ENCODE results near the gene KLHL8.
"Not testable (repeated sequence)": the region's sequence is repeated elsewhere in the genome, so short reads cannot be mapped to it uniquely, and the experiment has no call there.

The KLHL8 gene

DNA sequence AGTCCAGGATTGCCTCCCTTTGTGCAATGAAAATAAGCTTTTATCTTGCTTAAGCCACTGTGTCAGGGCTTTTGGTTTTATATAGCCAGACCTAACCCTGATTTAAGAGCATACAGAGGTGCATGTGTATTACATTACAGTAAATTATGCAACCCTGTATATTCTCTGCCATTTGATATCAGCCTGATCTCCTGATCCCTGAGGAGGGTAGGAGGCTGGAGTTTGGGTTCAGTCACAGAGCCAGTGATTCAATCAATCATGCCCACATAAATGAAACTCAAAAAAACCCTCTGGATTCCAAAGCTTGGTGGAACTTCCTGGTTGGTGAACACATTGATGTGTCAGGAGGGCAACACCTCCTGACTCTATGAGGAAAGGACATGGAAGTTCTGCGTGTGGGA is 7.3 kb upstream of the KLHL8 start:
- DNase-seq: no peak

DNA sequence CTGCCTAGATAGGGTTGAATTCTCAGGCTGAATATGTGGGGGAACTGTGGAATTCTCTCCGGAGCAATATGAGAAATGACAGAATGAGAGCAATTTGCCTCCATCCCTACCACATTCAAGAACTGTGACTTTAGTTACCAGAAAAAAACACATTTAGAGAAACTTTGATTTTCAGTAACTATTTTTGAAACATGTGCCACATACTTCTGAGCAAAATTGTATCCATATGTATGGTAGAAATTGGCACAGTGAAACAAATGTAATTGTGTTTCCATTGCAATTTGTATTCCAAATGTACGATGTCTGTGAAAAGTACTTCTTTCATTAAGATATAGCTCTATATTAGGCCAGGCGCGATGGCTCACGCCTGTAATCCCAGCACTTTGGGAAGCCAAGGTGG is 5.5 kb upstream of the KLHL8 start:
- no peak for DNase-seq

DNA sequence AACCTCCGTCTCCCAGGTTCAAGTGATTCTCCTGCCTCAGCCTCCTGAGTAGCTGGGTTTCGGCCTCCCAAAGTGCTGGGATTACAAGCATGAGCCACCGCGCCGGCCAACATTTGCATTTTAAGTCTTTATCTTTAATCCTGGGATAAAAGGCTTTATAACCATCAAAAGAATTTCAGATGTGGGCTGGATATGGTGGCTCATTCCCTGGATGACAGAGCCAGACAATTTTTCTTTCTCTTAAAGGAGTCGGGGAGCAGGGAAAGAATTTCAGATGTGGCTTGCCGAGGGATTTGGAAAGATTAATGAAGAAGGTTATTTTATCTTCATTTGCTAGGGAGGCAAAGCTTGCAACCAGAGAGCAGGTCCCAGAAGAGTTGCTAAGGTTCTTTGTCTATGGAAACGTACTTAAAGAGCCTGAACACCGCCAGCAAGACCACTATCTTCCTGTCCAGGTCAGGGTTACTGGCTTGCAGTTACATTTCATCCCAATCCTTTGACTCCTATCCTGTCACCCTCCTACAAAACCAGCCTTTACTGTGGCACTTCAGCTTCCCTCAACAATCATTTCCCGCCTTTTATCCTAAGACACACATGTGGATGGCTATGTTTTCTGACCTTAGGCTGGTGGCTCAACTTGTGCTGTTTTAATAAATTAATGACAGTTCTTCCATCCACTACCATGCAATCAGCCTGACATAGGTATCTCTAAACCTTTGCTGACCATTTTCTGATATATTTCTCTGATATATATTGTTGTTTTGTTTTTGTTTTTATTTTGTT is 3.9 kb upstream of the KLHL8 start:
- DNase-seq: no peak

DNA sequence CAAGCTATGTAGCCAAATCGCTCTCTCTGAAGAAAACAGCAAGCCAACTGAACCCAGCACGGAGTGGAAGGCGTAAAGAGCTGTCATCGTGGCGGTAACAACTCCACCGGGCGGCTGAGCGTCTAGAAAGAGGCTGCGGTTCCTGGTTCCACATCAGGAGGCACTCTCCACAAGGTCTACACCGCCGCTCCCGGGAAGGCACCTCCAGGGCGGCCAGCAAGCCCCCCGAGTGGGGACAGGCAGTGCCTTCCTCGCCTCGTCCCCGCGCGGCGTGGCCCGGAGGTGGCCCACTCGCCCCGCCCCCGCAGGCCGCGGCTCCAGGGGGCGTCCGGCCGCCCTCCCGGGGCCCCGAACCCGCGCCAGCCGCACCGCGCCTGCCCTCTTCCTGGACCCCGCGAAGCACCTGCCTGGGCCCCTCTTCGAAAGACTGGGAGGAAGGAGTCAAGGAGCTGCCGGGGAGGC is 755 bp downstream of the KLHL8 start:
- DNase-seq: peak; percentile 46

DNA sequence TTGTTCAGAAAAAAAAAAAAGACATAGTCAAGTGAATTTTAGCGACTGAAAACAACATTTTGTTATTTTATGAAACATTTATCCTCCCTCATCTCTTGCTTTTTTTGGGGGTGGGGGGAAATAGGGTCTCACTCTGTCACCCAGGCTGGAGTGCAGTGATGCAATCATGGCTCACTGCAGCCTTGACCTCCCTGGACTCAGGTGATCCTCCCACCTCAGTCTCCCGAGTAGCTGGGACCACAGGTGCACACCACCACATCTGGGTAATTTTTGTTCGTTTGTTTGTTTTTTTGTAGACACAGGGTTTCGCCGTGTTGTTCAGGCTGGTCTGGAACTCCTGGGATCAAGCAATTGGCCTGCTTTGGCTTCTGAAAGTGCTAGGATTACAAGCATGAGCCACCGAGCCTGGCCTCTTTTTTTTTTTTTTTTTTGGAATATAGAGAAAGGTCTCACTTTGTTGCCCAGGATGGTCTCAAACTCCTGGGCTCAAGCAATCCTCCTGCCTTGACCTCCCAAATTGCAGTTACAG is 3.1 kb downstream of the KLHL8 start:
- not testable (repeated sequence) for DNase-seq

DNA sequence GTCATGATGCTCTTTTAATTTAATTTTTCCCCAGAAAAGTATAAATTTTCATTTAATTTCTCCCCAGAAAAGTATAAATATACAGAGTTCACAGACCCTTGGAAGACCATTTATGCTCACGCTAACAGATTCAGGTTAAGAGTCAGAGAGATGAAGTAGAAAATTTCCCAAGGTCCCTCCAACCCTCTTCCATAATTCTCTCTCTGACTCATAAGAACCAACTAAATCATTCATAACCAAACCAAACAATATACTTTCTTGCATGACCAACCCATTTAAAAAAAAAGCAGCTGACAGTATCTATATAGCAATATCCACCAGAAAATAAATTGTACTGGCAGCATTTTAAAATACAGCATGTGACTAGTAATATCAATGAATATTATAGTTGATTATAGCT is 3.9 kb downstream of the KLHL8 start:
- DNase-seq: no peak

DNA sequence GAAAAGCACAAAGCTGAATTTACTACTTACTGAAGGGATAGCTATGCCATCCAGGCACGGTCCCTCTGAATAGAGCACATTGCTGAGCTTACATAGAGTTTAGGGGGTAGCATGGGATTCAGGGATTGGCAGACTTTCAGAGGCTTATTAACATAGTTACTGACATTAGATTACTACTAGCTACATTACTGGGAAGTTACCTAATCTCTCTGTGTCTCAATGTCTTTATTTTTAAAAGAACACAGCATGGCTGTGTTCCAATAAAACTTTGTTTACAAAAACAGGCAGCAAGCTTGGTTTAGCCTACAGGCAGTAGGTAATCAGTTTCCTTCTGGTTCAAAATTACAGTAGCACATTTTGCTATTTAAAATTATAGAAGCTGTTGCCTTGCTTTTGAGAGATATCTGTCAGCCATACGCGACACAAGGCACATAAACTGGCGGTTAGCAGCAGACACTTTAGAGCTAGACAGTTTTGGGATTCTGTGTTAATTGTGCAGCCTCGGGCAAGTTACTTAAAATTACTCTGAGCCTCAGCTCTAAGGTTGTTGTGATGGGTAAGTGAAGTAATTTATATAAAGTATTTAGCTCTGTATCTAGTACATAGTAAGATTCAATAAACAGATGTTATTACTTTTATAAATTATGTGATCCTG is 6.9 kb downstream of the KLHL8 start:
- DNase-seq: no peak

DNA sequence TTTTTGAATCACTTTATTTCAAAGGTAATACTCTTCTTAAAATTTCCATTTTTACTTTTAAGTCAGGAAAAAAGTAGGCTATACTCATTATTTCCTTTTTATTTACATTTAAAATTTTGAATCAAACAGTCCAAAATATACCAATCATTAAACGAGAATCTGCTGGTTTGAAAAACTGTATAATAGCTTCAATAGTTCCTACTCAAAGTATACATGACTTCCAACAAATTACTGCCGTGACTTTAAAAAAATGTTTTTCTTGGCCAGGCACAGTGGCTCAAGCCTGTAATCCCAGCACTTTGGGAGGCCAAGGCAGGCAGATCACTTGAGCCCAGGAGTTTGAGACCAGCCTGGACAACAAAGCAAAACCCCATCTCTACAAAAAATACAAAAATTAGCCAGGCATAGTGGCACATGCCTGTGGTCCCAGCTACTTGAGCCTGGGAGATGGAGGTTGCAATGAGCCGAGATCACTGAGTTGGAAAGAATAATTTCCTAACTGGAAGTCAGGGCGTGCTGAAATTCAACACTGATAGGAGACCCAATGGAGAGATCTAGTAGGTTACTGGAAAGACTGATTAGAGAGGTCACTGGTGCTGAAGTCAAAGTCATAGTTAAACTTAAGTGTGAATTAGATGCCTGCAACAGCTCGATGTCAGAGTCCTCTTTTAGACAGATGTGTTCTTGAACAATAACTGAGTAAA is 9.0 kb downstream of the KLHL8 start:
- no peak for DNase-seq

DNA sequence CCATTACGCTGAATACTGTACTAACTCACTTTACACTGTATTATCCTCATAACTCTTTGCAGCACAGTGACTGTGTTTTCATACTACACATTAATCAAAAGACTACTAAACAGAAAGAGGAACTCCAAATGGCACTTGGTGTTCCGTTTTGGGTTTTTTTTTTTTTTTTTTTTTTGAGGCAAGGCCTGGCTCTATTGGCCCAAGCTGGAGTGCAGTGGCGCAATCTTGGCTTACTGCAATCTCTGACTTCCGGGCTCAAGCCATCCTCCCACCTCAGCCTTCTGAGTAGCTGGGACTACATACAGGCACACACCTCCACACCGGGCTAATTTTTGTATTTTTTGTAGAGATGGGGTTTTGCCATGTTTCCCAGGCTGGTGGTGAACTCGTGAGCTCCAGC is 10.7 kb downstream of the KLHL8 start:
- DNase-seq: no peak

DNA sequence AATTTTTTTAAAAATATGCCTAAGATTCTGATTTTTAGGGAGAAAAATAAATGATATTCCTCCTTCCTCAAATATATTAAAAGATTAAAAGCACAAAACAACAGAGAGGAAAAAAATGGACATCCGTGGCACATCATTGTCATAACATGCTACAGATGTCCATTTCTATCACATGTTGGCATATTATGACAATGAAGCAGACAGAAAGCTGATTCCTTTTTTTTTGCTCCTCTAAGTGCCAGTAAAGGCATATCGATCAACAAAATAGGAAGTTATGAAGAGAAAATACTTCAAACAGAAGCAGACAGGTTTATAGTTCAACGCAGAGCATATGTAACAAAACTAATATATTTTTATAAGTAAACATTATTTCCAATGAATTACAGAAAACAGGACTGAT is 11.2 kb downstream of the KLHL8 start:
- no peak for DNase-seq

DNA sequence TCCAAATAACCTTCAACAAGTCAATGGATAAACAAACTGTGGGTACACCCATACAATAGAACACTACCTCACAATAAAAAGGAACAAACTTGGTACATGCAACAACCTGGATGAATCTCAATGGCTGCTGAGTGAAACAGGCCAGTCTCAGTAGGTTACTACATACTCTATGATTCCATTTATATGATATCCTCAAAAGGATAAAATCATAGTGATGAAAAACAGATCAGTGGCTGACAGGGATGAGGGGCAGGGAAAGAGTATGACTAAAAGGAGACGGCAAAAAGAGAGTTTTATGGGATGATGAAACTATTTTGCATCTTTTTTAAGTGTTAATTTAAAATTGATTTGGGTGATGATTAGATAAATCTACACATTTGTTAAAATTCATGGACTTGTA is 15.9 kb downstream of the KLHL8 start:
- no peak for DNase-seq

DNA sequence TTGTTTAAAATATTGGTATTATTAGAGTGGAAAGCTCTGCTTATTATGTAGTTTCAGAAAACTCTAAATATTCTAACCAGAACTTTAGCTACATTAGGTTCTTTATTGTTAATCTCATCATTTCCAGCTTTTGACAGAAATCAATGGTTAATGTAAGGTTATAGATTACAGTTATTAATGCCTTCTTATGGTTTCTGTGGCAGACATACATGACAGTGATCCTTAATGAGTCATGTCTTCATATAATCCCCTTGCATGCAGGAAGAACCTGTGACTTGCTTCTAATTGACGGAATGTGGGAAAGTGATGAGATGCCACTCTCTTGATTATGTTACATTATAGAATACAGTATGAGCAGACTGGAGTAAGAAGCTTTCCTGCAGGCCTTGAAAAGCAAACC is 23.5 kb downstream of the KLHL8 start:
- DNase-seq: no peak

DNA sequence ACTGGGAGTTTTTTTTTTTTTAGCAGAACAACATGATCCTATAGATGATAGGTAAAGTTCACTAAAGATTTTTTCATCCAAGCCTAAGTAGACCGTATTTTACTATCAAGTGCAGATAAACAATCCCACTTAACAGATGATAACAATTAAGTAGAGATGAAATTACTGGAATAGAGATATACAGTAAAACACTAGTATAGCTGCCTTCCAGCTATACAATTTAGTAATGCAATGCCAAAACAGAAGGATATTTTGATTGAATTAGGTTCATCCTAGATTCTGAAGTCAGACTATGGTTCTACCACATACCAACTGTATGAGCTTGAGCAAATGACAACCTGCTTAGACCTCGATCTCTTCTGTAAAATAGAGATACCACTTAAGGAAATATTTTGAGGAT is 24.3 kb downstream of the KLHL8 start:
- DNase-seq: no peak

DNA sequence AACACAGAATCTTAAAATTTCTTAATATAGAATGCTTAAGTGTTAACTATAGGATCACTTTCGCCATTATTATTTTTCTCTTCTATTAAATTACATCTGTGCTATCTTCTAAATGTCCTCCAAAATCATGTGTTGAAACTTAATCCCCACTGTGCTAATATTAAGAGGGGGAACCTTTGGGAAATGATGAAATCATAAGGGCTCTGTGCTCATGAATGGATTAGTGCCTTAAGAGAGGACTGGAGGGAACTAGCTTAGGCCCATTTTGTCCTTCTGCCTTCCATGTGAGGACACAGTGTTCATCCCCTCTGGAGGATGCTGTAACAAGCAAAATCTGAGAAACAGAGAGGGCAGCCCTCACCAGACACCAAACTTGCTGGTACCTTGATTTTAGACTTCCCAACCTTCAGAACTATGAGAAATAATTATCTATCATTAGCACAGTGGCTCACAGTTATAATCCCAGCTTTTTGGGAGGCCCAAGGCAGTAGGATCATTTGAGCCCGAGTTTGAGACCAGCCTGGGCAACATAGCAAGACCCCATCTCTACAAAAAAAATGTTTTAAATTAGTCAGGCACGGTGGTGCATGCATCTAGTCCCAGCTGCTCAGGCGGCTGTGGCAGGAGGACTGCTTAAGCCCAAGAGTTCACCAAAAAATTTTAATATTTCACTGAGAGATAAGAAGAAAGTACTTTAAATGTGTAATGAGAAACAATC is 26.3 kb downstream of the KLHL8 start:
- DNase-seq: no peak

DNA sequence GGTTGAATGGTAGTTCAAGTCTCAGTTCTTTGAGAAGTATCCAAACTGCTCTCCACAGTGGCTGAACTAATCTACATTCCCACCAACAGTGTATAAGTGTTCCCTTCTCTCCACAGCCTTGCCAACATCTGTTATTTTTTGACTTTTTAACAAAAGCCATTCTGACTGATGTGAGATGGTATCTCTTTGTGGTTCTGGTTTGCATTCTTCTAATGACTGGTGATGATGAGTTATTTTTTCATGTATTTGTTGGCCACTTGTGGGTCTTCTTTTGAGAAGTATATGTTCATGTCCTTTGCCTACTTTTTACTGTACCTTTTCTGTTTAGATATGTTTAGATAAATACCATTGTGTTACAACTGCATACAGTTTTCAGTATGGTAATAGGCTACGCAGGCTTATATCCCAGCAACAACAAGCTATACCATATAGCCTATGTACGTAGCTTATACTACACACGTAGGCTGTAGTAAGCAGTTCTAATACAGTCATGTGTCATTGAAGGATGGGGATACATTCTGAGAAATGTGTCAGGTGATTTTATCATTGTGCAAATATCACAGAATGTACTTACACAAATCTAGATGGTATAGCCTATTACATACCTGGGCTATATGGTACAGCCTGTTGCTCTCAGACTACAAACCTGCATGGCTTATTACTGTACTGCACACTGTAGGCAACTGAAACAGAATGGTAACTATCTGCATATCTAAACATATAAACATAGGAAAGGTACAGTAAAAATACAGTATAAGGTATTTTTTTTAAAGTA is 28.1 kb downstream of the KLHL8 start:
- DNase-seq: no peak

DNA sequence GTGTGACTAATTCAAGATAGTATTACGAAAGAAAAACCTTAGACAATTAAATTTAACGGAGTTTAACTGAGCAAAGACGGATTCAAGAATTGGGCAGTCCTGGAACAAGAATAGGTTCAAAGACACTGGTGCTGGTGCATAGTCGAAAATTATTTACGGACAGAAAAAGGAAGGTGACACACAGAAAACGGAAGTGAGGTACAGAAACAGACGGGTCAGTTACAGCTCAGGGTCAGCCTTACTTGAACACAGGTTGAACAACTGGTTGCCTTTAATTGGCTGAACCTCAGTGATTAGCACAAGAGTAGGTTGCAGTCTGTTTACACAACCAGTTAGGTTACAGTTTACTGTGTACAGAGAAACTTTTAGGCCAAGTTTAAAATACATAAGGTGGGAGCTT is 31.5 kb downstream of the KLHL8 start:
- no peak for DNase-seq

DNA sequence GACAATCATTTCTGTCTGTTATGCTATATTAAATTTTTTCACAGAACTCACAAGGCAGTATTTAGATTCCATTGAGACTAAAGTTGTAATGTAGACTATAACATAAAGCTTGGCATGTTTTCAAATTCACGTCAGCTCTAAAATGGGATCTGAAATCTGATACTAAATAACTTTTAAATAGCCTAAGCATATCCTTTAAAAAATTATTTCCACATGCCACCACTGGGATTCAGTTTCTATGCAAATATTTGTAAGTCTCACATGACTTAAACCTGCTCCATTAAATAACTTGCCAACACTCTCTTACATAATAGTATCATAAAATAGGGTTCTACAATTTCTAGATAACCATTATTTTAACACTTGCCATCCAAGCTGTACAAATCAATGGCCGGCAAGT is 32.4 kb downstream of the KLHL8 start:
- DNase-seq: no peak

DNA sequence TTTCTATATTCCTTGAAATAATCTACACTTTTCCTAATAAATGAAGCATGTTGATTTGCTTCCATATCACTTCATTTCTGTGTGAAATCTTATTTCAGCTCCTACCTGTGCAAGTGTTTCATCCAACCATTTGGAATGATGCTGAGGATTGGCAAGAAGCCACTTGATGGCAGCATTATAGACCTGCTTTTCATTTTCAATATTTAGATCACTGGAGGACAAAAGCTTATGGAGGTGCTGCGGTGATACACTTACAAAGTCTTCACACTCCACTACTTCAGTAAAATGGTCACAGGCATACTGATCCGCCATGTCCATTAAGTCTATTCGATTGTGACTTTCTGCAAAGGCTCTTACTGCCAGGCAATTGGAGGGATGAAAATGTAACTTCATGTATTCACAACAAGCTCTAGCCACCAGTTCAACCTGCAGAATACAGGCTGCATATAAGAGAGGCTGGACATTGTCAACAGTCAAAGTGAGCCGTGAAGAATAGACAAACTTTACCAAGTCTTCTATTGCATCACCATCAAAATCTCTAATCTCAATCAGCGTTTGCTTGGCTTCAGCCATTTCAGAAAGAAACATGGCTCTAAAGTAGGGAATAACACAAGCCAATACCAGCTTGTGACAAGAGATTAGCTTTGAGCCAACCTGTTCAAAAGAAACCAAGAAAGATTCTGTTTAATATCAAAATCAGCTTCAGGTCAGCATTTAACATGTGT is 35.1 kb downstream of the KLHL8 start:
- no peak for DNase-seq

DNA sequence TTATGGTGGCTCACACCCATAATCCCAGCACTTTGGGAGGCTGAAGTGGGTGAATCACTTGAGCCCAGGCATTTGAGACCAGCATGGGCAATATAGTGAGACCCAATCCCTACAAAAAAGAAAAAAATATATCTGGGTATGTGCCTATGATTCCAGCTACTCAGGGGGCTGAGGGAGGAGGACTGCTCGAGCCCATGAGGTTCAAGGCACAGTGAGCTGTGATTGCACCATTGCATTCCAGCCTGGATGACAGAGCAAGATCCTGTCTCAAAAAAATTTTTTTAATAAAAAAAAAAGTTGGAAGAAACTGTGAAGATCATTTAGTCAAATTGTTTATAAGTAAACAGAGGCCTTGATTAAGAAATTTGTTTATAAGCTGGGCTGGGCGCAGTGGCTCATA is 39.7 kb downstream of the KLHL8 start:
- no peak for DNase-seq

DNA sequence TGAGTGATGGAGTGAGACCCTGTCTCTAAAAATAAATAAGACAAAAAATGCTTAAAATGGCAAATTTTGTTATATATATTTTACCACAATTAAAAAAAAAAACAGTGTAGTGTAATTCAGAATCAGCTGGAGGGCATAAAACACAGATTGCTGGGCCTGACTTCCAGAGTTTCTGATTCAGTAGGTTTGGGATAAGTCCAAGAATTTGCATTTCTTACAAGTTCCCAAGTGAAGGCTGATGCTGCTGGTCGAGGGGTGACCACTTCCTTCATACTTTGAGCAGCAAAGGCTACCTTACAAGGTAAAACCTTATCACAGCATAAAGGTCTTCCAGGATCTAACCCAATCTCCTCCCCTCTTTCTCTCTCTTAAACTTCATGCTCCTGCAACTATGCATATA is 40.7 kb downstream of the KLHL8 start:
- DNase-seq: no peak

DNA sequence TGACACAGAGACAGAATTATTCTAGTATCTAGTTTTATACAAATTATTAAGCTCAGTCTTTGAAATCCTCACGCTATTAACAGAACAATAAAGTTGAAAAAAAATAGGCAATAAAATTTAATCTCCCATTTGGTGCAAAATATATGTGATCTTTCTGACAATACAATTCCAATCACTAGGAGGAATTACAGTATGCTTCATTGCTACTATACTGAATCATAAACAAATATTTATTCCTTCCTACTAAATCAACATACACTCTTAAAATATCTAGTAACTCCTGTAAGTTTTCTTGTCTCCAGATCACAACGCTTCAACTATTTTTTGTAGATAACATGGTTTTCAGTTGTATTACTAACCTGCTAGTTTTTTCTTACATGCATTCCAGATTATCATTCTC is 45.7 kb downstream of the KLHL8 start:
- no peak for DNase-seq

DNA sequence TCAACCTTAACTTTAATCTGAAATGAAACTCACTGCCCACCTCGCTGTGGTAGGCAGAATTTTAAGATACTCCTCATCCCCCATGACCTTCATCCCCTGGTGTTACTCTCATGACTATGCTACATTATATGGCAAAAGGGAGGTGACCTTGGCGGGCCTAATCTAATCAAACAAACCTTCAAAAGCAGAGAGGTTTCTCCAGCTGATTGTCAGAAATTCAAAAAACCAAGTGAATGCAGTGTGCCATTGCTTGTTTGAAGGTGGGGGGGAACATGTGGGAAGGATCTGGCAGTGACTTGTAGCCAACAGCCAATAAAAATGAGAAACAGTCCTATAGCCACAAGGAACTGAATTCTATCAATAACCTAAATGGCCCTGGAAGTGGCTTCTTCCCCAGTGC is 48.5 kb downstream of the KLHL8 start:
- no peak for DNase-seq

Data from activated T-cell treated with anti-CD3 and anti-CD28 coated beads for 4 hours (primary cell).